Effector memory CD4-positive, alpha-beta T cell (primary cell): ENCODE data around the gene PML.

Experiments
- DNase-seq, 3 donors: peaks; one replicate each; pipeline ENCODE4 v3.0.0-alpha.2; 2020
- H3K27ac ChIP-seq: 2 replicates; pipeline ENCODE4 v1.7.0; 2013; ENCODE audit warnings: mild to moderate bottlenecking, low read length, moderate library complexity; ENCODE audit not compliant: insufficient read depth, poor library complexity, severe bottlenecking
- H3K27me3 ChIP-seq: replicated peaks from 2 replicates; pipeline ENCODE4 v1.7.0; 2013; ENCODE audit warnings: mild to moderate bottlenecking, low read length; ENCODE audit not compliant: insufficient read depth, control insufficient read depth, poor library complexity, severe bottlenecking
- H3K36me3 ChIP-seq: 2 replicates; pipeline ENCODE4 v1.7.0; 2013; ENCODE audit warnings: mild to moderate bottlenecking, low read length, moderate library complexity; ENCODE audit not compliant: control insufficient read depth, insufficient read depth
- H3K4me1 ChIP-seq: 2 replicates; pipeline ENCODE4 v1.7.0; 2013; ENCODE audit warnings: low read length, mild to moderate bottlenecking; ENCODE audit not compliant: control insufficient read depth, insufficient read depth, poor library complexity, severe bottlenecking
- H3K4me3 ChIP-seq: 2 replicates; pipeline ENCODE4 v1.7.0; 2013; ENCODE audit warnings: low read length, low read depth, mild to moderate bottlenecking; ENCODE audit not compliant: insufficient read depth, poor library complexity, severe bottlenecking
- H3K9me3 ChIP-seq: 2 replicates; pipeline ENCODE4 v1.7.0; 2013; ENCODE audit warnings: mild to moderate bottlenecking, low read length, moderate library complexity; ENCODE audit not compliant: control insufficient read depth
- total RNA-seq, 3 donors: gene quantifications; one replicate each; lab custom pipeline; 2026; lab: John Stamatoyannopoulos, UW

PML gene
- total RNA-seq: 43.4 to 69.9 (median 44.2) reads per million in 3 donors

GRCh38 chr15:73994413-73994883 is at the start of gene PML:
PML (plus strand) TSS chr15:73994716; CDS start chr15:73994813, 97 bp downstream.
- DNase-seq: peak; percentile 86 to 93 (median 87)
- Histone ChIP-seq H3K36me3 (peaks cover 14% of the 10 kb centered on the region), H3K27me3 (no peaks in the 10 kb centered on the region), H3K27ac (peak within 1 kb of the TSS; percentile 91), H3K4me3 (peak within 1 kb of the TSS; percentile 83), H3K4me1 (peaks cover 43% of the 10 kb centered on the region), H3K9me3 (no peaks in the 10 kb centered on the region)

DNA sequence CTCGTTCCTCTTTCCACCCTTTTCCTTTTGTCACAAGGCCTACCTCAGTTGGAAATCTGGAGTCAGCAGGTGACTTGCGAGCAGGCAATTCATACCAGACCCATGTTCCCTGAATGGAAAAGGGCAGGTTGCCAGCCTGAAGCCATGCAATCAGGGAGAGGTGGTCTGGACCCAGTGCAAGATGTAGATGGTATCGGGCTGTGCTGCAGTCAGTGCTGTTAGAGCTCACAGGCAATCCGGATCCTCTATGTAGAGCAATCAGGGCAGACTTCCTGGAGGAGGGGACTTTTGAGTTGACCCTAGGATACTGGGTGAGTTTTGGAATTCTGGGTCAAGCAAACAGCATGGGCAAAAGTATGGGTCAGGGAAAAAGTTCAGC is 49.4 kb upstream of the PML start:
- Histone ChIP-seq H3K36me3 (no peaks in the 10 kb centered on the region), H3K4me1 (peaks cover 17% of the 10 kb centered on the region), H3K9me3 (no peaks in the 10 kb centered on the region), H3K27ac (no peak overlapping the region), H3K27me3 (no peaks in the 10 kb centered on the region), H3K4me3 (no peak overlapping the region)
- DNase-seq: no peak

DNA sequence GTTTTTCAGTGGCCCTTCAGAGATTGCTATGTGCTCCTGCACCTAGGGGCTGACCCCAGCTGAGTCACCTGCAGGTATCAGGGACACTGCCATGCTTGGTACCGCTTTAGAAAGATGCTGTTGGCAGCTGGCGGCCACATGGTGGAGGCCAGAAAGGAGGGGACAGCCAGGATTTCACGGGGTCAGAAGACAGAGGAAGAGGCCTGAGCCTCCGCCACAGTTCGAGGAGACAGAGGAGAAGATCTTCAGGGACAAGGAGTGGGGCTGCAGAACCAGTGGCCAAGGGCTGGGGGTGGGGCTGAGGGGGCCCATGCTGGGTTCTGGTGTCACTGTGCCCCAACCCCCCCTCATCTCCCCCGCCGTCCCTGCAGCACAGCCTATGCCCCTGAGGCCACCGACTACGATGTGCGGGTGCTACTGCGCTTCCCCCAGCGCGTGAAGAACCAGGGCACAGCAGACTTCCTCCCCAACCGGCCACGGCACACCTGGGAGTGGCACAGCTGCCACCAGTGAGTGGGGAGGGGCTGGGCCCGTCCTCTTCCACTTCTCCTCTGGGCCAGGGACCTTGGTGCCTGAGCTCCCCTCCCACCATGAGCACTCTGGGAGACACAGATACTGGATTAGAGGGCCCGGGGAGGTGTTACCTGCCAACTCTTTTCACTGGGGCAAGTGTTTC is 48.3 kb upstream of the PML start:
- H3K4me3 ChIP-seq: no peak overlapping the region
- no peaks in the 10 kb centered on the region for H3K36me3 ChIP-seq
- peaks cover 16% of the 10 kb centered on the region for H3K4me1 ChIP-seq
- no peak overlapping the region for H3K27ac ChIP-seq
- H3K27me3 ChIP-seq: no peaks in the 10 kb centered on the region
- no peaks in the 10 kb centered on the region for H3K9me3 ChIP-seq
- DNase-seq: no peak

GRCh38 chr15:73946795-73947370 is 47.6 kb upstream of the PML start:
- no peaks in the 10 kb centered on the region for H3K27me3 ChIP-seq
- H3K27ac ChIP-seq: no peak overlapping the region
- no peak for DNase-seq
- H3K4me3 ChIP-seq: no peak overlapping the region
- no peaks in the 10 kb centered on the region for H3K36me3 ChIP-seq
- H3K4me1 ChIP-seq: peaks cover 9% of the 10 kb centered on the region
- no peaks in the 10 kb centered on the region for H3K9me3 ChIP-seq

DNA sequence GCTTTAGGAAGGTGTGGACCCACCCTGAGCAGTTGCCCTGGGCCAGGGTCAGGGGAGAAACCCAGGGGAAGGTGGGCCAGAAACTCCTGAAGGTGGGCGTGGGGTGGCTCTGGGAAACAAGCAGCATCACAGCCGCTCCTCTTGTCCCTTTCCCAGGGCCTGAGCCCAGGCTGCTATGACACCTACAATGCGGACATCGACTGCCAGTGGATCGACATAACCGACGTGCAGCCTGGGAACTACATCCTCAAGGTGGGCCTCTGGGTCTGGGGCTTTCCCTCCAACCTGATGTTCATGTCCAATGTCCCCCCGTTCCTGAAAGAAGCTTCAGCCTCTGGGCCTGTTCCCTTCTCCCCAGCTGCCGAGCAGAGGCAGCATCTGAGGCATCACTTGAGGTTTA is 46.9 kb upstream of the PML start:
- DNase-seq: no peak
- H3K9me3 ChIP-seq: no peaks in the 10 kb centered on the region
- H3K4me1 ChIP-seq: peaks cover 2% of the 10 kb centered on the region
- no peaks in the 10 kb centered on the region for H3K27me3 ChIP-seq
- no peaks in the 10 kb centered on the region for H3K36me3 ChIP-seq
- no peak overlapping the region for H3K27ac ChIP-seq
- H3K4me3 ChIP-seq: no peak overlapping the region

- DNase-seq: no peak
- Histone ChIP-seq H3K4me3 (no peak overlapping the region), H3K27ac (no peak overlapping the region), H3K27me3 (no peaks in the 10 kb centered on the region), H3K36me3 (no peaks in the 10 kb centered on the region), H3K9me3 (no peaks in the 10 kb centered on the region), H3K4me1 (no peaks in the 10 kb centered on the region)
Measured at GRCh38 chr15:73948396-73948795, 46.1 kb upstream of the PML start.

DNA sequence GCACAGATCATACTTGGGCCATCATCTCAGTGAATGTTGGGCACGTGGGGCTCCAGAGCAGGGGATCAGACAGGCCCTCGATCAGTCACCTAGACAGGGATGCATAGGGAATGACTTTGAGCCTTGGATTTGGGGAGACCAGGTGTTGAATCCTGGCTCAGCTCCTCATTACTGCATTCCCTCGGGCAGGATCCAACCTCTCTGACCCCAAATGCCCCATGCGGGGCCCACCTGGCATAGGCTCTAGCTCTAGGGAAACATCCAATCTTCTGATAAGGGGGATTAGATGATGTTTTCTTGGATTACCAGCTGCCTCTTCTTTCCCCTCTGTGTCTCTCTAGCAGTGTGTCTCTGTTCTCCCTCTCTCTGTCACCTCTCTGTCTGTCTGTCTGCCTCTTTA is 45.5 kb upstream of the PML start:
- no peaks in the 10 kb centered on the region for H3K27me3 ChIP-seq
- H3K9me3 ChIP-seq: no peaks in the 10 kb centered on the region
- no peak overlapping the region for H3K27ac ChIP-seq
- H3K4me3 ChIP-seq: no peak overlapping the region
- H3K4me1 ChIP-seq: no peaks in the 10 kb centered on the region
- no peaks in the 10 kb centered on the region for H3K36me3 ChIP-seq
- DNase-seq: no peak

DNA sequence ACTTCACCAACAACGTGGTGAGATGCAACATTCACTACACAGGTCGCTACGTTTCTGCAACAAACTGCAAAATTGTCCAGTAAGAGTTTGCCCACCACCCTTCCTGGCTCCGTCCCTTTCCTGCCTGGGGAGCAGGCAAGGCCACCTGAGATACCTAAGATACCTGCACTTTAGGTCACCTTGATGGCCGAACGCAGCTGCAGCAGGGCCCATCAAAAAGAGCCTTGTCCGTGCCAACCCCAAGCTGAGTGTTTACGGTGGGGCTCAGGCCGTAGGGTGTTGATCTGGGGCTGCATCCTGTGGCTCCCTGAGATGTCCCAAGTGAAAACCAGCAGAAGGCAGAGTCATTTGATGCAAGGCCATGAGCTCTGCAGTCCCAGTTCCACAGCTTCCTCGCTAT is 45.0 kb upstream of the PML start:
- H3K27ac ChIP-seq: no peak overlapping the region
- no peak for DNase-seq
- no peaks in the 10 kb centered on the region for H3K27me3 ChIP-seq
- no peaks in the 10 kb centered on the region for H3K36me3 ChIP-seq
- H3K4me3 ChIP-seq: no peak overlapping the region
- H3K9me3 ChIP-seq: no peaks in the 10 kb centered on the region
- no peaks in the 10 kb centered on the region for H3K4me1 ChIP-seq

DNA sequence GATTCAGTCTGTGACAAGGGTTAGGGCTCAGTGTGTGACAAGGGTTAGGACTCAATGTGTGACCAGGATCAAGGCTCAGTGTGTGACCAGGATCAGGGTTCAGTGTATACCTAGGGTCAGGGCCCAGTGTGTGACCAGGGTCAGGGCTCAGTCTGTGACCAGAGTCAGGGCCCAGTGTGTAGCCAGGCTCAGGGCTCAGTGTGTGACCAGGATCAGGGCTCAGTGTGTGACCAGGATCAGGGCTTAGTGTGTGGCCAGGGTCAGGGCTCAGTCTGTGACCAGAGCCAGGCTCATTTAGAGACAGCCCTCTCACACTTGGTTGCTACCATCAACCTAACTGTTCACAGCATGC is 44.1 kb upstream of the PML start:
- no peaks in the 10 kb centered on the region for H3K36me3 ChIP-seq
- no peaks in the 10 kb centered on the region for H3K4me1 ChIP-seq
- H3K27ac ChIP-seq: no peak overlapping the region
- no peaks in the 10 kb centered on the region for H3K9me3 ChIP-seq
- no peak overlapping the region for H3K4me3 ChIP-seq
- no peaks in the 10 kb centered on the region for H3K27me3 ChIP-seq
- DNase-seq: no peak

DNA sequence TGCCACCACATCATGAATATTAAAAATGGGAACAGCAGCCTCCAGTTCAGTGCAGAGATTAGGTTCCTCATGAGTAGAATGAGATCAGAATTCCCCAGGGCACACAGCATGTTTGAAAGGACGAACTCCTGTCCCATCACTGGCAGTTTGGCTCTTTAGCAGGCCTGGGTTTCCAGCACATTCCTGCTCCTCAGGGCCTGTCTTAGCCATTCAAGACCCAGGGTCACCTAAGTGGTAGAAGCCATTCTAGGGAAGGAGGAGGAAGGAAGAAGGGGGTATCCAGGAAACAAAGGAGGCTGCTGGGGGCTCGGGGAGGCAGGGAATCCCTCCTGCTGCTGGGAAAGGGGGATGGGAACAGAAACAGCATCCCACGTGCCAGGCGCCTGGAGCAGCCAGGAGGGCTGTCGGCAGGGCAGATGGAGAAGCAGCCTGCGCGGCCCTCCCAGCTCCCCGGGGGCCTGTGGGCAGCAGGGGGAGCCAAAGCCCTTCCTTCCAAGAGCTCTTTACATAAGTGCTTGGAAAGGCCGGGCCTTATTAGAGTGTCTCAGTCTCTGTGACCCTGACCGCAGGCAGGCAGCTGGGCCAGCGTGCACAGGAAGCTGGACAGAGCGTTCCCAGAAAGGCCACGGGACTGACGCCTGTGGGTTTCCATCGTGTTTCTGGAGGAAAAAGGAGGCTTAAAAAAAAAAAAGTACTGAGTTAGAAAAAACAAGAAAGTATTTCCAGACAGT is 43.5 kb upstream of the PML start:
- no peaks in the 10 kb centered on the region for H3K4me1 ChIP-seq

More for the DNA sequence above, 43.5 kb upstream of the PML start:
- no peak overlapping the region for H3K4me3 ChIP-seq
- no peaks in the 10 kb centered on the region for H3K36me3 ChIP-seq
- no peak overlapping the region for H3K27ac ChIP-seq
- H3K27me3 ChIP-seq: no peaks in the 10 kb centered on the region
- H3K9me3 ChIP-seq: no peaks in the 10 kb centered on the region
- peak; percentile 36 to 57 (median 42) for DNase-seq
